ENCODE data around the gene SLC37A4. TPM values are rescaled to one million over a fixed set of nuclear protein-coding genes. Genes with fewer than 3 reads are reported as not detected.

Gene SLC37A4
- total RNA-seq, 4 donors from 2014 or later = 18.2 to 253 (median 209) TPM

GRCh38 chr11:119028346-119029068, 2.2 kb downstream of the SLC37A4 start:
- DNase-seq = peak in 2 of 3 donors; percentile 51 to 66
- Histone ChIP-seq H3K27ac (peak overlapping the region; percentile 86 to 93 (median 88)), H3K36me3 (peaks cover 0 to 34% (median 0%) of the 10 kb centered on the region in 3 donors), H3K27me3 (no peaks in the 10 kb centered on the region), H3K4me1 (peaks cover 0 to 50% (median 4%) of the 10 kb centered on the region in 4 donors), H3K4me3 (peak overlapping the region in 3 of 4 donors; percentile 16 to 81 (median 75)), H3K9me3 (no peaks in the 10 kb centered on the region)
- no peak for TF ChIP-seq POLR2A (IDR thresholded peaks at IDR 0.05)
- no peak for TF ChIP-seq CTCF (IDR thresholded peaks at IDR 0.05)

- no peak for DNase-seq
Measured at GRCh38 chr11:119027561-119028345, 2.9 kb downstream of the SLC37A4 start.

GRCh38 chr11:119026970-119027369, 3.7 kb downstream of the SLC37A4 start:
- TF ChIP-seq CTCF (IDR thresholded peaks at IDR 0.05) (no peak), POLR2A (IDR thresholded peaks at IDR 0.05) (peak; percentile 30 to 60)
- Histone ChIP-seq H3K9me3 (no peaks in the 10 kb centered on the region), H3K36me3 (peaks cover 0 to 46% (median 0%) of the 10 kb centered on the region in 3 donors), H3K27me3 (no peaks in the 10 kb centered on the region), H3K4me1 (peaks cover 0 to 63% (median 4%) of the 10 kb centered on the region in 4 donors), H3K27ac (peak overlapping the region in 3 of 4 donors; percentile 86 to 93 (median 88)), H3K4me3 (peak overlapping the region in 2 of 4 donors; percentile 75 to 81)
- DNase-seq = peak in 2 of 3 donors; percentile 76 to 80

More at GRCh38 chr11:119027561-119028345, 2.9 kb downstream of the SLC37A4 start:
- peaks cover 0 to 57% (median 4%) of the 10 kb centered on the region in 4 donors for H3K4me1 ChIP-seq
- H3K27me3 ChIP-seq = no peaks in the 10 kb centered on the region
- TF ChIP-seq POLR2A (IDR thresholded peaks at IDR 0.05) (no peak), CTCF (IDR thresholded peaks at IDR 0.05) (no peak)
- peaks cover 0 to 41% (median 0%) of the 10 kb centered on the region in 3 donors for H3K36me3 ChIP-seq
- H3K27ac ChIP-seq = peak overlapping the region in 3 of 4 donors; percentile 86 to 93 (median 88)
- peak overlapping the region in 3 of 4 donors; percentile 16 to 81 (median 75) for H3K4me3 ChIP-seq
- H3K9me3 ChIP-seq = no peaks in the 10 kb centered on the region

GRCh38 chr11:119025978-119026766, 4.5 kb downstream of the SLC37A4 start:
- Histone ChIP-seq H3K9me3 (no peaks in the 10 kb centered on the region), H3K27me3 (no peaks in the 10 kb centered on the region), H3K4me3 (peak overlapping the region in 2 of 4 donors; percentile 75 to 81), H3K36me3 (peaks cover 0 to 50% (median 0%) of the 10 kb centered on the region in 3 donors), H3K27ac (peak overlapping the region in 3 of 4 donors; percentile 3 to 93 (median 88)), H3K4me1 (peaks cover 0 to 69% (median 7%) of the 10 kb centered on the region in 4 donors)
- no peak for DNase-seq
- TF ChIP-seq CTCF (IDR thresholded peaks at IDR 0.05) (no peak), POLR2A (IDR thresholded peaks at IDR 0.05) (no peak)

GRCh38 chr11:119025541-119025940, 5.1 kb downstream of the SLC37A4 start:
- Histone ChIP-seq H3K27me3 (no peaks in the 10 kb centered on the region), H3K27ac (peak overlapping the region in 3 of 4 donors; percentile 3 to 93 (median 88)), H3K4me3 (peak overlapping the region in 2 of 4 donors; percentile 75 to 81), H3K9me3 (no peaks in the 10 kb centered on the region), H3K36me3 (peaks cover 0 to 50% (median 0%) of the 10 kb centered on the region in 3 donors), H3K4me1 (peaks cover 0 to 72% (median 8%) of the 10 kb centered on the region in 4 donors)
- TF ChIP-seq CTCF (IDR thresholded peaks at IDR 0.05) (no peak), POLR2A (IDR thresholded peaks at IDR 0.05) (no peak)
- DNase-seq = no peak

Measured in Peyer's patch (tissue), 4 donors.